Neural crest cell (in vitro differentiated cells): ENCODE data around the gene TSPAN15. TPM values are rescaled to one million over a fixed set of nuclear protein-coding genes. Genes with fewer than 3 reads are reported as not detected.

ENCODE experiments used
- DNase-seq: peaks from one replicate; pipeline ENCODE4 v3.0.0; 2021; ENCODE audit warnings: low read depth, mixed read lengths, low spot score
- H3K27ac Mint-ChIP-seq: one replicate; pipeline ENCODE4 v1.8.0; 2021; ENCODE audit warnings: mild to moderate bottlenecking, mixed read lengths; ENCODE audit not compliant: unreplicated experiment
- H3K27me3 Mint-ChIP-seq: 2 replicates; pipeline ENCODE4 v1.8.0; 2021; ENCODE audit warnings: low read depth, mild to moderate bottlenecking, mixed read lengths
- H3K36me3 Mint-ChIP-seq: 2 replicates; pipeline ENCODE4 v1.8.0; 2021; ENCODE audit warnings: low read depth, mild to moderate bottlenecking, mixed read lengths
- H3K4me1 Mint-ChIP-seq: 2 replicates; pipeline ENCODE4 v1.8.0; 2021; ENCODE audit warnings: mixed read lengths
- H3K4me3 Mint-ChIP-seq: one replicate; pipeline ENCODE4 v1.8.0; 2021; ENCODE audit warnings: mild to moderate bottlenecking, mixed read lengths
- H3K9me3 Mint-ChIP-seq: 2 replicates; pipeline ENCODE4 v1.8.0; 2021; ENCODE audit warnings: mixed read lengths
- CTCF ChIP-seq: fragments of 200-600 bp; sonication (generic); conservative IDR thresholded peaks from 2 replicates; pipeline ENCODE4 v1.5.0; 2021; ENCODE audit warnings: antibody characterized with exemption, mild to moderate bottlenecking
- total RNA-seq: library from RNA; stranded (reverse); gene quantifications from 2 replicates; pipeline ENCODE4 v1.2.1, GENCODE V29; 2021

The TSPAN15 gene
- total RNA-seq, 1 donor from 2014 or later: 12.3 TPM

GRCh38 chr10:69538461-69538860 lies 87.2 kb downstream of the TSPAN15 start:
- DNase-seq: no peak
- Mint-ChIP-seq H3K4me3 (no peak overlapping the region), H3K27me3 (peaks cover 60% of the 10 kb centered on the region), H3K9me3 (peaks cover 35% of the 10 kb centered on the region), H3K27ac (no peak overlapping the region), H3K4me1 (peaks cover 5% of the 10 kb centered on the region), H3K36me3 (peaks cover 26% of the 10 kb centered on the region)
- no peak for TF ChIP-seq CTCF

GRCh38 chr10:69541463-69541862 lies 90.2 kb downstream of the TSPAN15 start:
- Mint-ChIP-seq H3K4me3 (no peak overlapping the region), H3K27ac (no peak overlapping the region), H3K9me3 (peaks cover 38% of the 10 kb centered on the region), H3K4me1 (peaks cover 13% of the 10 kb centered on the region), H3K27me3 (peaks cover 58% of the 10 kb centered on the region), H3K36me3 (peaks cover 26% of the 10 kb centered on the region)
- no peak for DNase-seq
- no peak for TF ChIP-seq CTCF

GRCh38 chr10:69549959-69550358 lies 98.7 kb downstream of the TSPAN15 start:
- Mint-ChIP-seq H3K36me3 (peaks cover 10% of the 10 kb centered on the region), H3K9me3 (peaks cover 20% of the 10 kb centered on the region), H3K27me3 (peaks cover 80% of the 10 kb centered on the region), H3K4me3 (no peak overlapping the region), H3K4me1 (no peaks in the 10 kb centered on the region), H3K27ac (no peak overlapping the region)
- no peak for DNase-seq
- no peak for TF ChIP-seq CTCF

- H3K4me1 Mint-ChIP-seq: no peaks in the 10 kb centered on the region
- H3K27ac Mint-ChIP-seq: no peak overlapping the region
- peaks cover 14% of the 10 kb centered on the region for H3K9me3 Mint-ChIP-seq
- peaks cover 10% of the 10 kb centered on the region for H3K36me3 Mint-ChIP-seq
- H3K4me3 Mint-ChIP-seq: no peak overlapping the region
- TF ChIP-seq CTCF: no peak
- DNase-seq: no peak
- H3K27me3 Mint-ChIP-seq: peaks cover 84% of the 10 kb centered on the region
Observed at GRCh38 chr10:69552268-69552667, 101.0 kb downstream of the TSPAN15 start.

- TF ChIP-seq CTCF: no peak
- peaks cover 9% of the 10 kb centered on the region for H3K36me3 Mint-ChIP-seq
- no peak overlapping the region for H3K4me3 Mint-ChIP-seq
- no peaks in the 10 kb centered on the region for H3K4me1 Mint-ChIP-seq
- peaks cover 11% of the 10 kb centered on the region for H3K9me3 Mint-ChIP-seq
- H3K27me3 Mint-ChIP-seq: peaks cover 82% of the 10 kb centered on the region
- DNase-seq: no peak
- no peak overlapping the region for H3K27ac Mint-ChIP-seq
Observed at GRCh38 chr10:69553328-69553727, 102.1 kb downstream of the TSPAN15 start.

- peaks cover 7% of the 10 kb centered on the region for H3K9me3 Mint-ChIP-seq
- peaks cover 88% of the 10 kb centered on the region for H3K27me3 Mint-ChIP-seq
- H3K4me3 Mint-ChIP-seq: no peak overlapping the region
- TF ChIP-seq CTCF: no peak
- H3K27ac Mint-ChIP-seq: no peak overlapping the region
- DNase-seq: no peak
- H3K4me1 Mint-ChIP-seq: peaks cover 10% of the 10 kb centered on the region
- H3K36me3 Mint-ChIP-seq: peaks cover 4% of the 10 kb centered on the region
Observed at GRCh38 chr10:69554611-69555010, 103.3 kb downstream of the TSPAN15 start.
